ENCODE data around the gene ST7.

The ST7 gene

DNA sequence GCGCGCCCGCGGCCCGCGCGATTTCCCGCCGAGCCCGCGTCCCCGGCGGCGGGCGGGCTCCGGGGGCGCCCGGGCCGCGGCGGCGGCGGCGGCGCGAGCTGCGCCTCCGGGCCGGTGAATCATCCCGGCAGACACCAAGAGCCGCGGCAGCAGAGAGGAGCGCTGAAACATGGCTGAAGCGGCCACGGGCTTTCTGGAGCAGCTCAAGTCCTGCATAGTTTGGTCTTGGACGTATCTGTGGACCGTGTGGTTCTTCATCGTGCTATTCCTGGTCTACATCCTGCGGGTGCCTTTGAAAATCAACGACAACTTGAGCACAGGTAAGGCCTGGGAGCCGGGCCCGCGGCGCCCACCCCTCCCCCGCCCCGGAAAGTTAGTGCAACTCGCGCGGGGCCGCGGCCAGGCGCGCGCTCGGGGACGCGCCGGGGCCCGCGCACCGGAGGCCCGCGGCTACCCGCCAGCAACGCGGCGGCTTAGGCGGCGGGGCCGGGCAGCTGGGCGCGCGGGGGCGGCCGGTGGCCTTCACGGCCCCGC is at the start of gene ST7:
TSS of gene ST7 (plus strand) at position 130 of the 534 bp plus-strand sequence. CDS start at position 170, 40 bp downstream.
- 0 out of 2 replicates have a peak, but pooled peaks cover 1% of the 10 kb centered on the region for H3K4me1 ChIP-seq (ENCODE audit: control insufficient read depth, insufficient read depth, low read length)
- H3K27ac ChIP-seq (ENCODE audit: low read length), result no peak within 1 kb of the TSS
- H3K36me3 ChIP-seq (ENCODE audit: control insufficient read depth, insufficient read depth, low read length), result no peaks in the 10 kb centered on the region
- WGBS (ENCODE audit: insufficient coverage, insufficient read length), result no CpG with 5 or more reads among the region's 77 CpGs
- H3K9me3 ChIP-seq (ENCODE audit: control insufficient read depth, insufficient read depth, low read length), result no peaks in the 10 kb centered on the region
- H3K4me3 ChIP-seq (ENCODE audit: low read length), result peak within 1 kb of the TSS; percentile 96
- H3K27me3 ChIP-seq (ENCODE audit: control insufficient read depth, insufficient read depth, low read length), result no peaks in the 10 kb centered on the region
- no peak for DNase-seq (ENCODE audit: low read depth, low spot score)

DNA sequence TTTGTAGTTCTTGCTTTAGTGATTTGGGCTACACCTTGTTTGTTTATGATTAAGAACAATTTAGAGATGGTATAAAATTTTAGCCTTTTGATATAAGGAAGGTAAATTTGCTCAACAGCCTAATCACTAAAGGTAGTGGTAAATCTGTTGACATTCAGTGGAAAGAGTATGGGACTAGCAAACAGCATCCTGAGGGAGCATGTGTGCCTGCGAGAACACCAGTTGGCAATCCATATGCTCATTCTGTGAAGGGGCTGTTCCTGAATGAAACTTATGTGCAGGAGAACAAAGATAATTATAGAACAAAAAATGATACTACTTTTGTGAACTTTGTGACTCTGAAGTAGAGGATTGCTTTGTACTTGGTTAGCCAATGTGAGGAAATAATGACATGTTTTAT is 46.9 kb upstream of the ST7 start:
- DNase-seq (ENCODE audit: low read depth, low spot score), result no peak
- H3K4me1 ChIP-seq (ENCODE audit: control insufficient read depth, insufficient read depth, low read length), result peaks cover 1% of the 10 kb centered on the region; the same call in 1 of the 2 replicates
- no peak overlapping the region for H3K4me3 ChIP-seq (ENCODE audit: low read length)
- H3K27ac ChIP-seq (ENCODE audit: low read length), result no peak overlapping the region
- no CpG with 5 or more reads among the region's 1 CpG for WGBS (ENCODE audit: insufficient coverage, insufficient read length)
- H3K36me3 ChIP-seq (ENCODE audit: control insufficient read depth, insufficient read depth, low read length), result no peaks in the 10 kb centered on the region
- H3K27me3 ChIP-seq (ENCODE audit: control insufficient read depth, insufficient read depth, low read length), result no peaks in the 10 kb centered on the region
- no peaks in the 10 kb centered on the region for H3K9me3 ChIP-seq (ENCODE audit: control insufficient read depth, insufficient read depth, low read length)

- no peak overlapping the region for H3K27ac ChIP-seq (ENCODE audit: low read length)
- no peak overlapping the region for H3K4me3 ChIP-seq (ENCODE audit: low read length)
- WGBS (ENCODE audit: insufficient coverage, insufficient read length), result no CpG with 5 or more reads among the region's 6 CpGs
- no peaks in the 10 kb centered on the region for H3K4me1 ChIP-seq (ENCODE audit: control insufficient read depth, insufficient read depth, low read length)
- DNase-seq (ENCODE audit: low read depth, low spot score), result no peak
- no peaks in the 10 kb centered on the region for H3K27me3 ChIP-seq (ENCODE audit: control insufficient read depth, insufficient read depth, low read length)
- H3K9me3 ChIP-seq (ENCODE audit: control insufficient read depth, insufficient read depth, low read length), result no peaks in the 10 kb centered on the region
- H3K36me3 ChIP-seq (ENCODE audit: control insufficient read depth, insufficient read depth, low read length), result no peaks in the 10 kb centered on the region; the same call in 1 of the 2 replicates
These were observed 42.9 kb upstream of the ST7 start for GRCh38 chr7:116910383-116910782.

DNA sequence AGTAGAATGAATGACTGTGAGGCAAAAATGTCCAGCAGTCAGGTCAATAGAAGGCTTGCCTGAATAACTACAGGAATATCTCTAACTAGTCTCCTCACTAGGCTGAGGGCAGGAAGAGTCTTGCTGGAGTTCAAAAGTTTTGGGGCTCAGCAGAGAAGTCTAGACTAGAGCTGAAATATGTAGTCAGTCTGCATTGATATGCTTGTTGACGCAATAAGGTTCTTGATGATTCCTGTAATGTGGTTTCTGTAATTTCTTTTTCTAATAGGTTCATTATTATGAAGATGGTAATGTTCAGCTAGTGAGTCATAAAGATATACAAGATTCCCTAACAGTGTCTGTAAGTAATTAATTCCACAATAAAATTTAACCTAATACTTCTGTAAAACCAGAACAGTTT is 41.5 kb upstream of the ST7 start:
- no peaks in the 10 kb centered on the region for H3K27me3 ChIP-seq (ENCODE audit: control insufficient read depth, insufficient read depth, low read length)
- WGBS (ENCODE audit: insufficient coverage, insufficient read length), result no CpG with 5 or more reads among the region's 1 CpG
- no peak for DNase-seq (ENCODE audit: low read depth, low spot score)

DNA sequence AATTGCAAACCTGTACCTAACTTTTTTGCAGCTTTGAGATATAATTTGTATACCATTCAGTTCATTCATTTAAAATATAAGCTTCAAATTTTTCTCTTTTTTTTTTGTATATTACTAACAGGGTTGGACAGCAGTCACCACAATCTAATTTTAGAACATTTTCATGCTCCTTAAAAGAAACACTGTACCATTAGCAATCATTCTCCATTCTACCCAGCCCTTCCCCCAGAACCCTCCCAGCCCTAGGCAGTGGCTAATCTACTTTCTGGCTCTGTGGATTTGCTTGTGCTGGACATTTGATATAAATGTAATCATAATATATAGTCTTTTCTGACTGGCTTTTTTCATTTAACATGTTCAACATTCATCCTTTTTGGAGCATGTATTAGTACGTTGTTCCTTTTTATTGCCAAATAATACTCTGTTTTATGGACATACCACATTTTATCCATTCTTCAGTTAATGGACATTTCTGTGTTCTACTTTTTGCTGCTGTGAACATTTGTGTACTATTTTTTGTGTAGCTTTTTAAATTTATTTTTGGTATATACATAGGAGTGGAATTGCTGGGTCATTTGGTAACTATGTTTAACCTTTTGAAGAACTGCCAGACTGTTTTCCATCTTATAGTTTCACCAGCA is 40.9 kb upstream of the ST7 start:
- WGBS (ENCODE audit: insufficient coverage, insufficient read length), result no CpG with 5 or more reads among the region's 1 CpG
- Histone ChIP-seq H3K9me3 (ENCODE audit: control insufficient read depth, insufficient read depth, low read length) (no peaks in the 10 kb centered on the region), H3K4me1 (ENCODE audit: control insufficient read depth, insufficient read depth, low read length) (no peaks in the 10 kb centered on the region), H3K36me3 (ENCODE audit: control insufficient read depth, insufficient read depth, low read length) (no peaks in the 10 kb centered on the region; the same call in 1 of the 2 replicates), H3K27ac (ENCODE audit: low read length) (no peak overlapping the region), H3K27me3 (ENCODE audit: control insufficient read depth, insufficient read depth, low read length) (no peaks in the 10 kb centered on the region), H3K4me3 (ENCODE audit: low read length) (no peak overlapping the region)
- DNase-seq (ENCODE audit: low read depth, low spot score), result no peak

More for the DNA sequence above, 41.5 kb upstream of the ST7 start:
- no peak overlapping the region for H3K27ac ChIP-seq (ENCODE audit: low read length)
- no peaks in the 10 kb centered on the region for H3K4me1 ChIP-seq (ENCODE audit: control insufficient read depth, insufficient read depth, low read length)
- no peaks in the 10 kb centered on the region for H3K9me3 ChIP-seq (ENCODE audit: control insufficient read depth, insufficient read depth, low read length)
- no peaks in the 10 kb centered on the region; the same call in 1 of the 2 replicates for H3K36me3 ChIP-seq (ENCODE audit: control insufficient read depth, insufficient read depth, low read length)
- H3K4me3 ChIP-seq (ENCODE audit: low read length), result no peak overlapping the region

- no peak for DNase-seq (ENCODE audit: low read depth, low spot score)
- Histone ChIP-seq H3K4me3 (ENCODE audit: low read length) (no peak overlapping the region), H3K36me3 (ENCODE audit: control insufficient read depth, insufficient read depth, low read length) (no peaks in the 10 kb centered on the region; the same call in 1 of the 2 replicates), H3K9me3 (ENCODE audit: control insufficient read depth, insufficient read depth, low read length) (no peaks in the 10 kb centered on the region), H3K27ac (ENCODE audit: low read length) (no peak overlapping the region), H3K27me3 (ENCODE audit: control insufficient read depth, insufficient read depth, low read length) (no peaks in the 10 kb centered on the region), H3K4me1 (ENCODE audit: control insufficient read depth, insufficient read depth, low read length) (no peaks in the 10 kb centered on the region)
- no CpG with 5 or more reads among the region's 3 CpGs for WGBS (ENCODE audit: insufficient coverage, insufficient read length)
These were observed 34.6 kb upstream of the ST7 start for GRCh38 chr7:116918704-116919103.

GRCh38 chr7:116920359-116920758 is 32.9 kb upstream of the ST7 start:
- H3K27ac ChIP-seq (ENCODE audit: low read length), result no peak overlapping the region
- H3K9me3 ChIP-seq (ENCODE audit: control insufficient read depth, insufficient read depth, low read length), result no peaks in the 10 kb centered on the region
- H3K4me3 ChIP-seq (ENCODE audit: low read length), result no peak overlapping the region
- H3K4me1 ChIP-seq (ENCODE audit: control insufficient read depth, insufficient read depth, low read length), result no peaks in the 10 kb centered on the region
- no peaks in the 10 kb centered on the region for H3K27me3 ChIP-seq (ENCODE audit: control insufficient read depth, insufficient read depth, low read length)
- no peak for DNase-seq (ENCODE audit: low read depth, low spot score)
- no peaks in the 10 kb centered on the region; the same call in 1 of the 2 replicates for H3K36me3 ChIP-seq (ENCODE audit: control insufficient read depth, insufficient read depth, low read length)

DNA sequence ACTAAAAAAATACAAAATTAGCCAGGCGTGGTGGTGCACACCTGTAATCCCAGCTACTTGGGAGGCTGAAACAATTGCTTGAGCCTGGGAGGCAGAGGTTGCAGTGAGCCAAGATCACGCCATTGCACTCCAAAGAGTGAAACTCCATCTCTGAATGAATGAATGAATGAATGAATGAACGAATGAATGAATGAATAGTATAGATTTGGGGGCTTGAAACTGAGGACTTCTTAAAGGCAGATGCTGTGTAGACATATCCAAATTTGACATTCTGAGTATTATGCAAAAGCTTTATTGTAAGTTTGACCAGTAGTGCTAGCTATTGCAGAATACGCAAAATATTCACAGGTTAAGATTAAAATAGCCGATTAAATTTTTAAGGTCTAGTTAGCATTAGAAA is 30.8 kb upstream of the ST7 start:
- no peaks in the 10 kb centered on the region for H3K9me3 ChIP-seq (ENCODE audit: control insufficient read depth, insufficient read depth, low read length)
- no peaks in the 10 kb centered on the region for H3K4me1 ChIP-seq (ENCODE audit: control insufficient read depth, insufficient read depth, low read length)
- WGBS (ENCODE audit: insufficient coverage, insufficient read length), result no CpG with 5 or more reads among the region's 5 CpGs
- H3K36me3 ChIP-seq (ENCODE audit: control insufficient read depth, insufficient read depth, low read length), result no peaks in the 10 kb centered on the region; the same call in 1 of the 2 replicates
- H3K4me3 ChIP-seq (ENCODE audit: low read length), result no peak overlapping the region
- no peaks in the 10 kb centered on the region for H3K27me3 ChIP-seq (ENCODE audit: control insufficient read depth, insufficient read depth, low read length)
- no peak for DNase-seq (ENCODE audit: low read depth, low spot score)
- H3K27ac ChIP-seq (ENCODE audit: low read length), result no peak overlapping the region

GRCh38 chr7:116924741-116925140 is 28.6 kb upstream of the ST7 start:
- no peak for DNase-seq (ENCODE audit: low read depth, low spot score)
- no peak overlapping the region for H3K4me3 ChIP-seq (ENCODE audit: low read length)
- no peaks in the 10 kb centered on the region for H3K27me3 ChIP-seq (ENCODE audit: control insufficient read depth, insufficient read depth, low read length)
- WGBS (ENCODE audit: insufficient coverage, insufficient read length), result no CpG with 5 or more reads among the region's 5 CpGs
- H3K4me1 ChIP-seq (ENCODE audit: control insufficient read depth, insufficient read depth, low read length), result no peaks in the 10 kb centered on the region
- no peaks in the 10 kb centered on the region for H3K9me3 ChIP-seq (ENCODE audit: control insufficient read depth, insufficient read depth, low read length)
- H3K36me3 ChIP-seq (ENCODE audit: control insufficient read depth, insufficient read depth, low read length), result no peaks in the 10 kb centered on the region
- no peak overlapping the region for H3K27ac ChIP-seq (ENCODE audit: low read length)

- Histone ChIP-seq H3K9me3 (ENCODE audit: control insufficient read depth, insufficient read depth, low read length) (no peaks in the 10 kb centered on the region), H3K27me3 (ENCODE audit: control insufficient read depth, insufficient read depth, low read length) (no peaks in the 10 kb centered on the region), H3K4me3 (ENCODE audit: low read length) (no peak overlapping the region), H3K27ac (ENCODE audit: low read length) (no peak overlapping the region), H3K36me3 (ENCODE audit: control insufficient read depth, insufficient read depth, low read length) (no peaks in the 10 kb centered on the region), H3K4me1 (ENCODE audit: control insufficient read depth, insufficient read depth, low read length) (no peaks in the 10 kb centered on the region)
- WGBS (ENCODE audit: insufficient coverage, insufficient read length), result no CpG with 5 or more reads among the region's 3 CpGs
- DNase-seq (ENCODE audit: low read depth, low spot score), result no peak
These were observed 24.3 kb upstream of the ST7 start for GRCh38 chr7:116929021-116929420.

All from iPS DF 6.9 (cell line).